SK-N-SH (cell line): ENCODE data around the gene CCAR1.

Experiments
- CTCF ChIP-seq: fragments of 200-600 bp; sonication (generic); IDR thresholded peaks from 2 replicates; pipeline ENCODE4 v1.6.1; 2017; ENCODE audit warnings: antibody characterized with exemption, mild to moderate bottlenecking, moderate library complexity
- EZH2phosphoT487 ChIP-seq: fragments of 200-600 bp; sonication (generic); IDR thresholded peaks from 2 replicates; pipeline ENCODE4 v1.6.1; 2017; ENCODE audit warnings: low read depth, mixed run types, mild to moderate bottlenecking, antibody characterized with exemption, moderate library complexity, borderline replicate concordance
- GATA2 ChIP-seq: sonication (generic); formaldehyde crosslinking; IDR thresholded peaks from 2 replicates; pipeline ENCODE4 v1.5.0; 2020; ENCODE audit warnings: mild to moderate bottlenecking, missing genetic modification reagents
- IRF3 ChIP-seq: fragments of 150-350 bp; IDR thresholded peaks from 2 replicates; pipeline ENCODE4 v1.6.1; 2016; ENCODE audit warnings: mild to moderate bottlenecking, low read depth, low read length
- POLR2AphosphoS5 ChIP-seq: IDR thresholded peaks from 2 replicates; pipeline ENCODE4 v1.6.1; 2012; ENCODE audit warnings: low read depth, low read length
- SIN3A ChIP-seq: IDR thresholded peaks from 2 replicates; pipeline ENCODE4 v1.6.1; 2012; ENCODE audit warnings: low read depth, mild to moderate bottlenecking, low read length, moderate library complexity, borderline replicate concordance
- TCF12 ChIP-seq: IDR thresholded peaks from 2 replicates; pipeline ENCODE4 v1.4.0; 2012
- USF2 ChIP-seq: fragments of 150-350 bp; IDR thresholded peaks from 2 replicates; pipeline ENCODE4 v1.6.1; 2017; ENCODE audit warnings: antibody characterized with exemption, low read length, low read depth, borderline replicate concordance
- YY1 ChIP-seq: IDR thresholded peaks from 2 replicates; pipeline ENCODE4 v1.4.0; 2012; ENCODE audit warnings: low read depth, mild to moderate bottlenecking

- TF ChIP-seq CTCF = no peak
- no peak for TF ChIP-seq YY1
- TF ChIP-seq USF2 = no peak
- TF ChIP-seq EZH2phosphoT487 = no peak
- no peak for TF ChIP-seq IRF3
- TF ChIP-seq POLR2AphosphoS5 = no peak
- no peak for TF ChIP-seq GATA2 (CRISPR knock-in tag)
- no peak for TF ChIP-seq SIN3A
- no peak for TF ChIP-seq TCF12
Observed at GRCh38 chr10:68816796-68817412, 95.9 kb downstream of the CCAR1 start.
